H4 (cell line): ENCODE data around the gene LRCH3. TPM values are rescaled to one million over a fixed set of nuclear protein-coding genes. Genes with fewer than 3 reads are reported as not detected.

ENCODE experiments used
- DNase-seq: peaks from one replicate; pipeline ENCODE4 v3.0.0-alpha.2; 2015; ENCODE audit warnings: low spot score
- total RNA-seq: library from RNA; depleted of rRNA; stranded (reverse); fragments of >200 nt; shearing (Covaris generic); gene quantifications from 2 replicates; pipeline ENCODE4 v1.2.3, GENCODE V29; 2014; rRNA removed

Gene LRCH3
- 15.9 and 21.9 TPM in 2 replicates for total RNA-seq

- peak; percentile 61 for DNase-seq
These were observed at the start of gene LRCH3 for GRCh38 chr3:197791113-197791891. Gene LRCH3 (plus strand): TSS chr3:197791254. CDS start chr3:197791279, 25 bp downstream.

- no peak for DNase-seq
These were observed 48.3 kb upstream of the LRCH3 start for GRCh38 chr3:197742787-197743186.

- DNase-seq: no peak
These were observed 44.8 kb upstream of the LRCH3 start for GRCh38 chr3:197746209-197746608.

- DNase-seq: peak; percentile 16
These were observed 44.2 kb upstream of the LRCH3 start for GRCh38 chr3:197746801-197747237.

- peak; percentile 18 for DNase-seq
These were observed 42.3 kb upstream of the LRCH3 start for GRCh38 chr3:197748597-197749314.

- DNase-seq: peak; percentile 54
These were observed 41.8 kb upstream of the LRCH3 start for GRCh38 chr3:197749315-197749600.

GRCh38 chr3:197749601-197750395, 41.3 kb upstream of the LRCH3 start, which contains the start of gene FYTTD1:
Gene FYTTD1 (plus strand): TSS chr3:197749883. CDS start chr3:197749972, 89 bp downstream.
- peak; percentile 82 for DNase-seq

GRCh38 chr3:197750396-197750831, 40.6 kb upstream of the LRCH3 start:
- peak; percentile 39 for DNase-seq

- DNase-seq: peak; percentile 31
These were observed 40.0 kb upstream of the LRCH3 start for GRCh38 chr3:197750858-197751737.

- no peak for DNase-seq
These were observed 38.9 kb upstream of the LRCH3 start for GRCh38 chr3:197752107-197752506.

GRCh38 chr3:197753263-197753662, 37.8 kb upstream of the LRCH3 start:
- no peak for DNase-seq

GRCh38 chr3:197756704-197757103, 34.4 kb upstream of the LRCH3 start:
- DNase-seq: no peak

GRCh38 chr3:197758512-197758911, 32.5 kb upstream of the LRCH3 start:
- no peak for DNase-seq

GRCh38 chr3:197761784-197762183, 29.3 kb upstream of the LRCH3 start:
- no peak for DNase-seq

- no peak for DNase-seq
These were observed 15.7 kb upstream of the LRCH3 start for GRCh38 chr3:197775317-197775716.

- DNase-seq: no peak
These were observed 8.8 kb upstream of the LRCH3 start for GRCh38 chr3:197782230-197782629.

GRCh38 chr3:197784019-197784585, 7.0 kb upstream of the LRCH3 start:
- DNase-seq: no peak

- DNase-seq: no peak
These were observed 3.6 kb upstream of the LRCH3 start for GRCh38 chr3:197787412-197787811.

- no peak for DNase-seq
These were observed 1.7 kb upstream of the LRCH3 start for GRCh38 chr3:197789309-197789708.

- no peak for DNase-seq
These were observed 1.0 kb upstream of the LRCH3 start for GRCh38 chr3:197790033-197790432.
